T-helper 1 cell treated with Interleukin-12 subunit alpha and Interleukin-12 subunit beta and Interleukin-4 antibody, amounts not matched to agents 30 ng/mL and 1 ng/mL, for 36 hours (primary cell): ENCODE data around the gene ARHGAP15. TPM values are rescaled to one million over a fixed set of nuclear protein-coding genes. Genes with fewer than 3 reads are reported as not detected.

Experiments
- intact Hi-C: fragments of 100-400 bp; cut with micrococcal nuclease; formaldehyde crosslinking; loops from one replicate; pipeline ENCODE4 v1.15.1; 2024
- total RNA-seq: library from RNA; stranded (reverse); gene quantifications from 2 replicates; pipeline ENCODE4 v1.2.3, GENCODE V29; 2022

Gene ARHGAP15
- total RNA-seq, 1 donor from 2014 or later, result 178 TPM

DNA sequence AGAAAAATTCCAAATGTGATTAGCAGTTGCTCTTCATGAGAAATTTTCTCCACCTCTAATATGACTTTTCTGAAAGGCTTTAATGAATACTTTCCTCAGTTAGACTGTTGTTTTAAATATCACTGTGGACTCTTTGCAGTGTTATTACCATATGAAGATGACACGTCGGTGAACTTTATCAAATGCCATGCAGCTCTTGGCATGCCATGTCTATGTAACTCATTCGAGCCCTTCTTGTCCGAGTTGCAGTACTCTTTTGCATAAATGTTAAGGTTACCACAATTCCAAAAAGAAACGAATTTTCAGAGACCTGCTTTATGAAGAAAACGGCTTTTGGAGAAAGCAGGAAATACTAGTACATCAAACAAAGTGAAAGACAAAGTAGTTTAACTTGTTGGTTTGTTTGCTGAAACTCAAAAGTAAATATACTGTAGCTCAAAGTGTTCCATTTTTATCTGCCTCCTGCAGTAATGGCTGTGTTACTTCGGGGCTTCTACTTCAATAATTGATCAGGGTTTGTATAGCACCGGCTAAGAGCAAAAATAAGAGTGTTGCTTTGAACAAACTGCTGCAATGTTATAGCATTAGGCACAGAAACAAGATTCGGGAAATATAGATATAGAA, 204.1 kb downstream of the ARHGAP15 start:
- intact Hi-C loops, result loop anchor here (5.0 kb wide), 1 partner anchor 301 kb away; no protein-coding TSS in a partner anchor

DNA sequence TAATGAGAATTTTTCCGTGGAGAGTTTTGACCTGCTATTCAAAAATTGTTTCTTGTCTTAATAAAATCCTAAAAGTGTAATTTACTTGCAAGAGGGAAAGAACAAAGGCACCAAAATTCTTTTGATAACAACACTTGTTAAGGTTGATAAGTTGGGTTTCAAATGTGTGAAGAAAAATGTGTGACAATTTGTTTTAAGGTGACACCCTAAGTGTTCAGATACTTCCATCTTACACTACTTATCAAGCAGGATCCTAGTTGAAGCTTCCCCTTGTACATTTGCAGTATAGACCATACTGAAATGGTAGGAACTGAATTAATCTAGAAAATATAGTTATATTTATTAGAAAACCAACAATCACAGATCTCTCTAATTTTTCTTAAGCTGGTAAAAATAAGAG, 204.6 kb downstream of the ARHGAP15 start:
- intact Hi-C loops, result loop anchor here (5.0 kb wide), 1 partner anchor 302 kb away; no protein-coding TSS in a partner anchor

DNA sequence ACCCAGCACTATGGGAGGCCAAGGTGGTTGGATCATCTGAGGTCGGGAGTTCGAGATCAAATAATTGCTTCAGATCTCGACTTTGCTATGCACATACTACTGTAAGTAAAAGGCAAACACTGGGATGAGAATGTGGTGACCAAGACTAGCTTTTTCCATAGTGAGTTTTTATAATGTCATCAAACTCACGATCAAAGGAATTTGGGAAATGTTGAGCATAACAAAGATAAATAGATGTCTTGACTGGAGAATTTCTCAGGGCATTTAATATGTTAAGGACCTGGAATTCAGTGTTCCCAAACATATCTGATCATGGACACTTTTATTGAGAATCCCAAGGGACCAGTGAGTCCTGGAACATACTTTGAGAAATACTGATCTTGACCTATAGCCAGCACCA, 205.6 kb downstream of the ARHGAP15 start:
- intact Hi-C loops, result loop anchor here (5.0 kb wide), 1 partner anchor 303 kb away; no protein-coding TSS in a partner anchor

DNA sequence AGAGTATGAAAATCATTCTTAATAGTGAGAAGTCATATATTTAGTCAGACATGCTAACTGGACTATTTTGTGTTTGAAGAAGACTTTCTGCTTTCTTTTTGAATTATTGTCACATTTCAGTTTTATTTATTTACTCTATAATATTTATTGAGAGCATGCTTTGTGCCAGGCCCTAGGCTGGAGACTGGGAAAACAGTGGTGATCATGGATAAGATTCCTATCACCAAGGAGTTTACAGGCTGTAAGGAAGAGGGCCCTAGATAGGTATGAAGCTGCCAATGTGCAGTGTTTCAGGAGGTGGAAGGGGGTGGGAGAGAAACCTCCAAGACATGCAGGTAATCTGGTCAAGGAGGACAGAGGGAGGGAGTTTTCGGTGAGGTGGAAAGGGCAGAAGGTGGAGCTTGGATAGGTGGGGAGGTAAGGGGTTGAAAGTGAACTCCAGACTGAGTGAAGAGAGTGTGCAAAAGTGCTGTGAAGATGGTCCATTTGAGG, 207.5 kb downstream of the ARHGAP15 start:
- intact Hi-C loops, result no loop called here

DNA sequence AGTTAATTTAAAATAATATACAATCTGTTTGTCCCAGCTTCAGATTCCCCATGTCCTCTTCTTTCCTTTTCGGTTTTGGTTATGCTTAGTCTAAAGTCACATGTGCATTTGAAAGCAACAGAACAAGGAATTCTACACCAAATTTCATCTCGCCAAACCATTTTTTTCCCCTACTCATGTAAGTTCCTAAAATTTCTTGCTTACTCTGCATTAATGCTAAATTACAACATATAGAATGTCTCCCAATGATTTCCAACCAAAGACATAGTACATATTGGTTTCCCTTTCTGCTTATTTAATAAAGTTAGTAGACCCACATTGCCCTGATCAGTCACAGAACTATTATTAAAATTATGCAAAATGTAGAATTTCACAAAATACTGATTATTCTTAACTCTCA, 212.3 kb downstream of the ARHGAP15 start:
- intact Hi-C loops, result loop anchor here (1.0 kb wide), 1 partner anchor 15 kb away; no protein-coding TSS in a partner anchor

DNA sequence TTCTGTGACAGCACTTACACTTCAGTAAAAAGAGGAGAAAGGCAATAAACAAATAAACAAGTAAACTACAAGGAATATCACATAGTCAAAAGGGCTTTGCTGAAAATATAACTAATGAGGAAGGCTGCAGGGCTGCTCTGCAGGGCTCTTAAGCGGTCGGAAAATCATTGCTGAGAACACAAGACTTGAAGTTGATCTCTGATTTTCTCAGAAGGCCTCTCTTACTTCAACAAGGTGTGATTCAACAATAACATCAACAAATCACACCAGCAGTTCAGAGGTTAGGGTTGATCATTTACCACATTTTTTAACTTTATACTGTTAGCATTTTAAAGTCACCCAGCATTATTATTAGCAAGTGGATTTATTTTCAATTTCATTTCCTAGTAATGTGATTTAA, 215.6 kb downstream of the ARHGAP15 start:
- intact Hi-C loops, result no loop called here

DNA sequence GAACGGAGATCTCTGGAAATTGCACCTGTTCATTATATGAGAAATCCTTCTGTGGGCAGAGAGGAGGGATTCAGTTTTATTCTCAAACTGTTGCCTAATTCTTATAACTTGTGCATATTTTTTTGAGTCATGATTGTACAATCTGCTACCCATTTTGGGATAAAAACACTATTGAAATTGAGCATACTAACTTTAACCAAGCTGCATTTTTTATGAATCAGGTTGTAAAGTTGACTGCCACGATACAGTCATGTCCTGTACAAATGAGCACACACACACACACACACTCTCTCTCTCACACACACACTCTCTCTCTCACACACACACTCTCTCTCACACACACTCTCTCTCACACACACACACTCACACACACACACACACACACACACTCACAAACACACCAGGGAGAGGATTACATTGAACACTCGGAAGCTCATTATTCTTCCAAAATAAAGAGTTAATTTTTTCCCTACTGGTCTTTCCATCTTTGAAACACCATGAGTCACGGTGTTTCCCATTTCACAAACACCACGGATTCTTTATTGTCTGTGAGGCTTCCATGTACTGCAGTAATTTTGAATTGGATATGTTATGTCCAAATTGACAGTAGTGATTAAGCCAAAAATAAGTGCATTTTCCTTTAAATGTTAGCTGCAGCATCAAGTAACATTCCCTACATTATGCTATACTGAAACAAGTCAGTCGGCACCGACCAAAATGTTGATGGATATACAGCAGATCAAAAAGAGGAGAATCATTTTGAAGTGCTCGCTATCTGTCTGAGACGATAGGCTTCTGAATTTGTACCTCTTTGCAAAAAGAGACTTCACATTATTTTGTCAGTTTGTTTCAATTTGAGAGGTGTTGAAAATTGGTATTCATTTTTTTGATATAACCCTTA, 216.9 kb downstream of the ARHGAP15 start:
- intact Hi-C loops, result no loop called here

DNA sequence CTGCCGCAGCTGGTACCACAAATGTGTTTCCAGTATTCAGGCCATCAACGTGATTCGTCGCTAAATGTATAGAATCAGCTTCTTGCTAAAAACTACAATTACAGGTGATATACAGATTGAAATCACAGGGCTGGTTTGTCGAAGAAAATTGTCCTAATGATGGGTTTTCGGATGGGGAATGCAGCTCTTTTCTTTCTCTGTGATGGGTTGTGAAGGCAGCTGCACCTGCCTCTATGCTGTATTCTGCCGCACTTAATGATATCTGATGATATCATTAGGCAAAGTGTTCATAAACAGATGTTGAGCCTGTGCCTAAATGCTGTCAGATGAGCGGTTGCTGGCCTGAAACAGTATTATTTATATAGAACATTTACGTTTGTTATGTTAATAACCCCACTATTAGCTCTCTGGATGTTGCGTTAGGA, 218.1 kb downstream of the ARHGAP15 start:
- intact Hi-C loops, result no loop called here

DNA sequence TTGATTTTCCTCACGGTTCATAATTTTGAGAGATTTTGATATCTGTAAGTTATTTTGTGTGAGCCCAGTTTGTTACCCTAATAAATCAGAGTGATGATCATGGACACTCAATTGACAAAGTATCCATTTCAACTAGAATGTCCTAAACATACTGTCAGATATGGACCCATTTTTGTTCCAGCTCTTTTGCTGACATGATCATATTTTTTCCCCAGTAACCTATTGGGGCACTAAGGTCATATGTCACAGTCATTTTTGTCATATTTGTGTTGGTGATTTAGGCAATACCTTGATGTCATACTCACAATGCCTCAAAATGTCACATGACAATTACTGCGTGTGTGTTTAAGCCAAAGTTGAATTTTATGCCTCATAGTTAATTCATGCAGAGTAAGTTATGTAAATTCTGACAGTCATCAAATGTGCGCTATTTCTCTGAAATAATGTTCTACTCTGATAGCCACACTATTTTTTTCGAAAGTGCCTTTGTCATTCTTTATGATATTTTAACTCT, 218.7 kb downstream of the ARHGAP15 start:
- intact Hi-C loops, result no loop called here

DNA sequence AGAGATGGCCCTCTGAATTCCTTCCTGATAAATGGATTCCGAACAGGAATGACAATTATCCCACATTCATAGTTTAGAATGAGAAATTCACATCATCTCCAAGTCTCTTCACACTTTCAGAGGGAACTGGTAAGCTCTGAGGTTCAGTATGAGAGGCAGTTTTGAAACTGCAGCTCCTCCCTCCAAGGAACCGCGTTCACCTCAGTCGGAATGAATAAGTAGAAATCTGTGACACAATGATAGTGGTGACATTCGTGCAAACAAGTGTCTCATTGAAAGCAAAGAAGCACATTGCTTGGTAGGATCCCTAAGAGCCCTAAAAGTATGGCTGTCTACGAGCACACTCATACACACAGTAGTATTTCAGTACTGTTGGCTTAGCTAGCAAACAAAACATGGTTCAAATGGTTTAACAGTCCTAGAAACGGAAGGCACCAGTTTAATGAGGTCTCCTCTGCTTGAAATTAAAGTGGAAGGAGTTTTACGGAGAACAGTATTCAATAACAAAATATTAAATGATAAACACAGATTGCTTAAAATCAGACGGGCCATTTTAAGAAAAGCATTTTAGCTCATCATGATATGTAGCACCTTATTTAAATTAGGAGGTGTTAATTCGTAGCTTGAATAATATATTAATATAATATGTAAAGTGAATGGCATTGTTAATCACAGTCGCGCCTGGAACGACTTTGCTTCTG, 225.0 kb downstream of the ARHGAP15 start:
- intact Hi-C loops, result no loop called here

DNA sequence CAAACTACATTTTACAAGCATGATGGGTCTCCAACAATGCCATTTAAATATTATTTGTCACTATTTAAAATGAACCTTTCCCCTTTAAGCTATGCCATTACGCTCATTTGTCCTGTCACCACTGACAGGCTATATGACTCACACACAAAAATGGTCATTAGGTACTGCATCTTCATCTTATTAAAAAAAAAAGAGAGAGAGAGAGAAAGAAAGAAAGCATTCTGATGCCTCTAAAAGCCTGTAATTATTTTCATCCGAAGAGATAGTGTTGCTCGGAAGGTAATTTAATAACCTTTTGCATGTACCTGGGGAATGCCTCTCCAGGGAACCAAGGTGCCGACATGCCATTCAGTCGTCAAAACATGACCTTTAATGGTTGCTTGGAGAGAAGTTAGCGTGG, 226.7 kb downstream of the ARHGAP15 start:
- intact Hi-C loops, result no loop called here

DNA sequence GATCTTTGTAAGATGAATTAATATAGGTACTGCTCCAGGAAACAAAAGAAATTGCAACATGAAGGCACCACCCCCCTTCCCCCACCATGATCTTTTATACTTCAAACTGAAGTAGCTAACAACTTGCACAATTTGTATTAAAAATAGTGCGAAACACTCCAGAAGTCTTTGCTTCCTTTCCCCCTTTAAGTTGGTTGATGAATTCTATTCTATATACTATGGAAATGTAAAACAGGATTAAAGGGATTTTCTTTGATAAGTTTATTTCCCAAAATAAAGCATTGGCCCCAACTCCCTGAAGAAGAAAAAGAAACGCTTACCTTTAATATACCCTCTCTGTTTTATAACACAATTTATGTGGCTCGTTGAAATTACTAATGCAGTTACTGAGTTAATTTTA, 227.1 kb downstream of the ARHGAP15 start:
- intact Hi-C loops, result no loop called here

DNA sequence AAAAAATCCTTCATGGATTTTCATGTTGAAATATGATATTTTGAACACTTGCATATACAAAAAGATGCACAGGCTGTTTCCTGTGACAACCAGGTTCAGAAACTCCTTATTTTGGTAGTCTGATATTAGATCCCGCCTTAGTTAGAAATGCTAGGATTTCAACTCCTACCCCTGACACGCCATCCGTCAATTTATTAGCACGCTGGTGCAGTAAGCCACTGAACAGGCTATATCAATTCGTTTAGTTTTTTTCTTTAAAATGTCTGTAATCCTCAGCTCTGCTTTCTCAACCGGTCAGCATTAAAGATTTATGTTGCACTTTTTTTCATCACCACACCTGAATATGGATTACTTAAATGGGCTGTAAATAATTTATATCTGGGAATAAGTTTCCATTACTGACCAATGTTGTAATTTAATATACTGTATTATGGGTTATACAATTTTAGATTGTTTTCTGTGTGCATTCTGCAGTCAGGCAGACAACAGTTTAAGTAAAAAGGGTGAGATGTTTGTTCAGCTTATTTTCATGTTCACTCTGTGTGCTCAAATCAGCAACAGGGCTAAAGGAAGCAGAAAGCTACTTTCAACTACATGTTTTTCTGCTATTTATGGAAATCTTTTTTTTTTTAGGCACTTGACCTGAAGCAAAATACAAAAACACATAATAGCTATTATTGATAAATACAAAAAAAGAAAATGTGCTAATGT, 227.7 kb downstream of the ARHGAP15 start:
- intact Hi-C loops, result no loop called here

DNA sequence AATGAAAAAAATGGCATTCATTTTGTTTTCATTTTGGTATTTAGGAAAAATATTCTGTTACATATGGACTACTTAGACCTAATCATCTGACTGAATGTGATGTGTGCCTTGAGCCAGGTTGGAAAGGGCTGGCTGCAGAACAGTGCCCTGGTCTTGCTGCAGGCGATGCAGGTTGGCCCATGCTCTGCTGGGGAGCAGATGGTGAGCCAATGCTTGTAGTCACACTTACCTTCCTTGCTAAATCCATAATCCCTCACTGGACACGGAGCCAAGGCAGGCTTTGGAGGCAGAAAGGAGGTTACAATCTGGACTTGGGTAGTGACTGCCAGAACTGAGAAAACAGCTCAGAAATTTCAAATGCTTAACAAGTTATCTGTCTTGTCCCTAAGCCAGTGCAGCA, 228.7 kb downstream of the ARHGAP15 start:
- intact Hi-C loops, result no loop called here

DNA sequence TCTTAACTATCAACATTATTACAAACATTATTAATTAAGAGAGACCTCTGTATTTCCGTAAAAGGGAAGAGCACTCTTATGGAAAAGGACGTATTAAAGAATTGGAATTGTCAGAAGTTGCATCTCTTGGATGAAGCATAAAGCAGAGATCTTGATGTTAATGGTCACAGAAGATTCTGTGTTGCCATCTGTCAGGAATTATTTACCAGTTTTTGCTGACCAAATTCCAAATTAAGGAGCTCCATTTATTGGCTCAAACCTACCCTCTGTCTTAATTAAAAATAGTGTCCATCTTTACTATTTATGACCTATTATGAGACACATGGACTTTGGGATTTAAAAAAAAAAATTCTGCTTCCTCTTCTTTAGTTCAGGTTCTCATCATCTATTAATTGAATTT, 232.1 kb downstream of the ARHGAP15 start:
- intact Hi-C loops, result no loop called here

DNA sequence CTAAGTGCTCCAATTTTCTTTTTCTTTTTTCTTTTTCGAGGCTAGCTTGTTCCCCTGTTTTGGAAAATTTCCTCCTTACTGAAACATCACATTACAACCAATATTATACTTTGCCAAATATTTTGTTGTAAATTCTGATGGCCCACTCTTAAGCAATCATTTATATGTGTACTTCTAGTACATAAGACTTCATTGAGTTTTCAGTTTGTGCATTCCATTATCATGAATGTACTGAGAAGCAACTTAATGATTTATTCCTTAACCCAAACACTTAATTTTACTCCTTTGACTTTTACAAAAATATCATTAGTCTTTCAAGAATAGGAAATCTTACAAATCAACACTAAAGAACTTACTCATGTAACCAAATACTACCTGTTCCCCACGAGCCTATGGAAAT, 242.4 kb downstream of the ARHGAP15 start:
- intact Hi-C loops, result no loop called here

DNA sequence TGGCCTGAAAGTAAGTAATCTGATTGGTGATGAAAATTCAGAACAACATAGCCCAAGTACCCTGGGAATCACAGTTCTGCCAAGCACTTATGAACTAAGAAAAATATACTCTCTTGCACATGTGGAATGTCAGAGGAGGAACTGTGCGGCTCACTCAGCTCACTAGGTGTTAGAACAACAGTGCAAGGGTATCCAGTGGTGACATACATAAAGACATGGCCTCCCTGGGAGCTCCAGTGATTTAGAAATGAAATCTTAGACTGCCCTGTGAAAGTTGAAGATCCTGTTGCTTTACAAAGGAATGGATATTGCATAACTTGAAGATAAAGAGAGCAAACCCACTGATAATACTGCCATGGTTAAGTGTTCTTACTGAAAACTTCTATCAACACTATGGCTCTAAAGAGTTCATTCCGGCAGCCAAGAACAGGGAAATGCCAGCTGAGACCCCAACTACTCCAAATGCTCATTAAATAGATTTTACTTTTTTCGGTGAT, 246.2 kb downstream of the ARHGAP15 start:
- intact Hi-C loops, result no loop called here

DNA sequence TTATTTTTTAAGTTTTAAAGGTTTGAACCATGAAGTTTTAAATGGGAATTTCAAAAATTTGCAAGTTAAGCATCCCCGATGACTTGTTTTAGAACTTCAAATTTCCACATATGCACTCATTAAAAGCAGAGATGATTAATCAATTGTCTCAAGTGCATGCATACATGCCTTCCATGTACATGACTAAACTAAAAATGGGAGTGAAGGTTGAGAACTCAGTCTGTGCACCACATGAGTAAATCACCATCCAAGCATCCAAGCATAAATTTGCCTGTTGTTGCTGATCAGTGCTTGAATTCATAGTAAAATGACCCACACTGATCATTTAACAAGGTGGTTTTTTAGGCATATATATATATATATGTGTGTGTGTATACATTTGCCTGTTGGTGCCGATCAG, 249.8 kb downstream of the ARHGAP15 start:
- intact Hi-C loops, result no loop called here

DNA sequence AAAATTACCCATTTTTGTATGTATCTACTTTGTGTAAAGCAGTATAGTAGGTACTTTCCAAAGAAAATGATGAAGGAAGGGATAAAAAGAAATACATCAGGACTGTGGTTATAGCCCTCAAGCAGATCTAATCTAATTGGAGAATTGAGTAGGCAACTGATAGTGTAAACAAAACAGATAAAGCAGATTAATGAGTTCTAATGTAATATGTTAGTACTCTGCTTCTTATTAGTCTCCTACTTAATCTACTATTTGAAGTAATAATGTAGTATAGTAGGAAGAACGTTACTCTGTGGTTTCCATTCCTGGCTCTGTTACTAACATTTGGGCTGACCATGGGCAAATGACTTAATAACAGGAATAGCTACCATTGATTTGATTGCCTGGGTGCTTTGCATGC, 250.7 kb downstream of the ARHGAP15 start:
- intact Hi-C loops, result no loop called here

DNA sequence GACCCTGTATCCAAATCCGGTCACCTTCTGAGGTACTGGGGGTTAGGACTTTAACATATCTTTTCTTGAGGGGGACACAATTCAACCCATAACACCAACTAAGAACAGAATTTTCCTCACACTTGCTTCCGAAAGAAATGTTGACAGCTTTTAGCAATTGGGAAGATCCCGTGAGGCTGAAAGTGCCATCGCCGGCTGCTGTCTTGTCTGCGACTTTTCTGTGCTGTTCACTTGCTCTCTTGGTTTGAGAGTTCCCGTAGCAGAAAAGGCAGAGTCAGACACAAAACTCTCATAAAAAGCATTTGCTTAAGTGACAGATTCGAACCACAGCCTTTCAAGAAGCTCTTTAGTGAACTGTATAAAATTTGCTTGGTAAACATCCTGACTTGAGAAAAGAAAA, 253.4 kb downstream of the ARHGAP15 start:
- intact Hi-C loops, result no loop called here

DNA sequence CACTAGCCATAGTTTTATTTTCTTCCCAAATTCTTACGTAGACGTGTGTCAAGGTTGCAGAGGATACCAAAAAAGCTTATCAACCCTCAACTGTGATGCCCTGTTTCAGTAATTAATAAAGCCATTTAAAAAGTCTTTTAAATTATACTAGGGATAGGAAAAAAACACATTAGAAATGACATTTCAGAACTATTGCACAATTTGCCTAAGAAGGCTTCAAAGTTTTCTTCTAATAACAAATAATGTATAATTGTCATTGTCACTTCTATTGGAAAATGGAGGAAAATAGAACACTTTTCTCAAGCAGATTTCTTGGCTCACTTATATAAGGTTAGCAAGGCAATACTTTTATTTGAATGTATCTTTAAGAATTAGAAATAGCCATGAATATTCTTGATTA, 253.8 kb downstream of the ARHGAP15 start:
- intact Hi-C loops, result no loop called here
